HFFc6 (cell line): ENCODE data around the gene MFN2. TPM values are rescaled to one million over a fixed set of nuclear protein-coding genes. Genes with fewer than 3 reads are reported as not detected.
"Not testable (repeated sequence)": the region's sequence is repeated elsewhere in the genome, so short reads cannot be mapped to it uniquely, and the experiment has no call there.

Experiments used
- DNase-seq: peaks from one replicate; pipeline ENCODE4 v3.0.0-alpha.2; 2018
- H3K27ac Mint-ChIP-seq: 2 replicates; pipeline ENCODE4 v1.8.0; 2020; ENCODE audit warnings: mild to moderate bottlenecking, mixed read lengths
- H3K27me3 Mint-ChIP-seq: 2 replicates; pipeline ENCODE4 v1.8.0; 2021; ENCODE audit warnings: mild to moderate bottlenecking, moderate library complexity, mixed read lengths; ENCODE audit not compliant: insufficient read depth
- H3K36me3 Mint-ChIP-seq: 2 replicates; pipeline ENCODE4 v1.8.0; 2021; ENCODE audit warnings: low read depth, mixed read lengths
- H3K4me1 Mint-ChIP-seq: 2 replicates; pipeline ENCODE4 v1.8.0; 2020; ENCODE audit warnings: low read depth, mixed read lengths
- H3K4me3 Mint-ChIP-seq: 2 replicates; pipeline ENCODE4 v1.8.0; 2020; ENCODE audit warnings: mild to moderate bottlenecking, moderate library complexity, mixed read lengths
- H3K9me3 Mint-ChIP-seq: 2 replicates; pipeline ENCODE4 v1.8.0; 2020; ENCODE audit warnings: mild to moderate bottlenecking, mixed read lengths
- total RNA-seq, 6 experiments: library from RNA; stranded (reverse); fragmentation: NEBNext Ultra II Directional; extraction: Animal tissue kit (Norgen Biotek cat#: 25700); gene quantifications; 2 replicates in 1 of 6; 3 replicates in 5 of 6; pipeline ENCODE4 v1.2.3, GENCODE V29; 2021
- TF ChIP-seq, protein P1 (sequence below): fragments of 200-600 bp; sonication (generic); IDR thresholded peaks from 2 replicates; pipeline ENCODE4 v1.5.0; 2021; ENCODE audit warnings: antibody characterized with exemption, mild to moderate bottlenecking

The MFN2 gene
- total RNA-seq, 6 experiments from 2014 or later: 92.8 to 112 (median 101) TPM

DNA sequence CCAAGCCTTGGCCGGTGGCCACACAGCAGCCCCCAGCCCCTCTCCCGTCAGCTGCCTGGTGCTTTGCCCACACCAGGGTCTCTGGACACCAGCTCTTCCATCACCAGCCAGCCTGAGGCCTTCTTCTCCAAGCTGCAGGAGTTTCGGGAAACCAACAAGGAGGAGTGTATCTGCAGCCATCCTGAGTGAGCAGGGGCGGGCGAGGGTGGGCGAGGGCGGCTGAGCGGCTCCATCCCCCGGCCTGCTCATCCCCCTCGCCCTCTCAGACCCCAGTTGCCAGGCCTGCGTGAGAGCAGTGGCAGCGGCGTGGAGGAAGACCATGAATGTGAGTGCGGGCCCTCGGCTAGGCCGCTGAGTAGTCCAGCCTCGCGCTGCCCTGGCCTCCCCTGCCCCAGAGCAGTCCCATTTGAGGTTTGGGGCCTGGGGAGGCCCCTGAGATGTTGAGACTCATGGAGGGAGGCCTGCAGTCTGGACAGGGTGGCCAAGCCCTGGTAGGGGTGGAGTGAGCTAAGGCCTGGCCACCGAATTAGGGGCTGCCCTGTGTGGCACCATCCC, 48.8 kb downstream of the MFN2 start:
- no peak overlapping the region for H3K27ac Mint-ChIP-seq
- H3K27me3 Mint-ChIP-seq: no peaks in the 10 kb centered on the region
- TF ChIP-seq, protein P1, sequence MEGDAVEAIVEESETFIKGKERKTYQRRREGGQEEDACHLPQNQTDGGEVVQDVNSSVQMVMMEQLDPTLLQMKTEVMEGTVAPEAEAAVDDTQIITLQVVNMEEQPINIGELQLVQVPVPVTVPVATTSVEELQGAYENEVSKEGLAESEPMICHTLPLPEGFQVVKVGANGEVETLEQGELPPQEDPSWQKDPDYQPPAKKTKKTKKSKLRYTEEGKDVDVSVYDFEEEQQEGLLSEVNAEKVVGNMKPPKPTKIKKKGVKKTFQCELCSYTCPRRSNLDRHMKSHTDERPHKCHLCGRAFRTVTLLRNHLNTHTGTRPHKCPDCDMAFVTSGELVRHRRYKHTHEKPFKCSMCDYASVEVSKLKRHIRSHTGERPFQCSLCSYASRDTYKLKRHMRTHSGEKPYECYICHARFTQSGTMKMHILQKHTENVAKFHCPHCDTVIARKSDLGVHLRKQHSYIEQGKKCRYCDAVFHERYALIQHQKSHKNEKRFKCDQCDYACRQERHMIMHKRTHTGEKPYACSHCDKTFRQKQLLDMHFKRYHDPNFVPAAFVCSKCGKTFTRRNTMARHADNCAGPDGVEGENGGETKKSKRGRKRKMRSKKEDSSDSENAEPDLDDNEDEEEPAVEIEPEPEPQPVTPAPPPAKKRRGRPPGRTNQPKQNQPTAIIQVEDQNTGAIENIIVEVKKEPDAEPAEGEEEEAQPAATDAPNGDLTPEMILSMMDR: no peak
- peaks cover 22% of the 10 kb centered on the region; the same call in 1 of the 2 replicates for H3K36me3 Mint-ChIP-seq
- DNase-seq: no peak
- no peak overlapping the region for H3K4me3 Mint-ChIP-seq
- H3K4me1 Mint-ChIP-seq: no peaks in the 10 kb centered on the region
- H3K9me3 Mint-ChIP-seq: no peaks in the 10 kb centered on the region

DNA sequence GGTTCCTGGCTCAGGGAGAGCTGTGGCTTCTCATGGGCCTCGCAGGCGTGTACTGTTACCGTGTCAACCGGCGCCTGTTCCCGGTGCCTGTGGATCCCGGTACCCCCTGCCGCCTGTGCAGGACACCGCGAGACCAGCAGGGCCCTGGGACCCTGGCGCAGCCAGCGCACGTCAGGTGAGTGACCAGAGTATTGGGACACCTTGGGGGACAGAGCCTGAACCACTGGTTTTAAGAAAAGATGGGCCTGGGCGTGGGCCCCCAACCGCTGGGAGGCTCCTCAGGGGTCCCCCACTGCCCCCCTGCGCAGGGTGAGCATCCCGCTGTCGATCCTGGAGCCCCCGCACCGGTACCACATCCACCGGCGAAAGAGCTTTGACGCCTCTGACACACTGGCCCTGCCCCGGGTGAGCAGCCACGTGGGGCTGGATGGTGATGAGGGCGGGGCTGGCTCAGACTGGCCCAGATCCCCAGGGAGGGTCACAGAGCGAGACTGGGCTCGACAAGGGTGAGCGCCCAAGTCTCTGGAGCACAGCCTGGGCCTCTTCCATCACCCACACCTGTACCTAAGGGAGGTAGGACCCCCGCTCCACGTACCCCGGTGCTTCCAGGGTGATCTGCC, 49.6 kb downstream of the MFN2 start:
- Mint-ChIP-seq H3K27ac (no peak overlapping the region), H3K36me3 (peaks cover 14% of the 10 kb centered on the region; the same call in 1 of the 2 replicates), H3K4me3 (no peak overlapping the region), H3K4me1 (no peaks in the 10 kb centered on the region), H3K9me3 (no peaks in the 10 kb centered on the region), H3K27me3 (no peaks in the 10 kb centered on the region)
- no peak for DNase-seq
- TF ChIP-seq, protein P1: no peak

DNA sequence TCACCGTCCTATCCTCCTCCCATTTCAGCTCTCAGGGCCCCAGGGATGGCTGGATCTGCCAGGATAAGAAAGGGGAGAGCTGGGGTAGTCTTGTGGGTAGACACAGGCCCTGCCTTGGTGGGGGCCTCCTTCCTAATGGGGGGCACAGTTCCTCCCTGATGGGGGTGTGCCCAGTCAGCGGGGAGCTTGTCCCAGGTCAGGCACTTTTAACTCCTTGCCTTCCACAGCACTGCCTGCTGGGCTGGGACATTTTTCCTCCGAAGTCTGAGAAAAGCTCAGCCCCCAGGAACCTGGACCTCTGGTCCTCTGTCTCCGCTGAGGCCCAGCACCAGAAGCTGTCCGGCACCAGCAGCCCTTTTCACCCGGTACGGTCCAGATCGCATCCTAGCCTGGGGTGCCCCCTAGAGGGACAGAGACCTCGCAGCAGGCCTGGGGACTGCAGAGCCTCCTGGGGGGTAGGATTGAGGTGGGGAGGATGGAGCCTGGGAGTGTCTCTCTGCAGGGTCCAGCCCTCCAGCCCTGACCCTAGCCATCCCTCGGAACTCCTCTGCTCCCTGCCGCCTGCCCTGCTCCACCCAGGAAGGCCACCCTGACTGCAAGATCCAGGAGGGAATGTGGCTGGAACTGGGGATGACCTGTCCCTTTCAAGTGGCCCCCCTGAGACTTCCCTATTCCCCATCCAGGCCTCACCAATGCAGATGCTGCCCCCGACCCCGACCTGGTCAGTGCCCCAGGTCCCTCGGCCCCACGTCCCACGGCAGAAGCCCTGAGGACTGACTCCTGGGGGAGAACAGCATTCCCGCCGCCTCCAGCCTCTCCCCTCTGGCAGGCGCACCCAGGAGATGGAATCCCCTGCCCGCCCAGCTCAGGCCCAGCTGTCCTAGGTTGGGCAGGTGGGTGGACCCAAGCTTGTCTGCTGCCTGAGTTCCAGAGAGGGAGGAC, 51.1 kb downstream of the MFN2 start:
- Mint-ChIP-seq H3K4me1 (no peaks in the 10 kb centered on the region), H3K27ac (no peak overlapping the region), H3K36me3 (peaks cover 9% of the 10 kb centered on the region; the same call in 1 of the 2 replicates), H3K27me3 (peaks cover 2% of the 10 kb centered on the region), H3K4me3 (no peak overlapping the region), H3K9me3 (no peaks in the 10 kb centered on the region)
- no peak for DNase-seq
- TF ChIP-seq, protein P1: peak; percentile 75

DNA sequence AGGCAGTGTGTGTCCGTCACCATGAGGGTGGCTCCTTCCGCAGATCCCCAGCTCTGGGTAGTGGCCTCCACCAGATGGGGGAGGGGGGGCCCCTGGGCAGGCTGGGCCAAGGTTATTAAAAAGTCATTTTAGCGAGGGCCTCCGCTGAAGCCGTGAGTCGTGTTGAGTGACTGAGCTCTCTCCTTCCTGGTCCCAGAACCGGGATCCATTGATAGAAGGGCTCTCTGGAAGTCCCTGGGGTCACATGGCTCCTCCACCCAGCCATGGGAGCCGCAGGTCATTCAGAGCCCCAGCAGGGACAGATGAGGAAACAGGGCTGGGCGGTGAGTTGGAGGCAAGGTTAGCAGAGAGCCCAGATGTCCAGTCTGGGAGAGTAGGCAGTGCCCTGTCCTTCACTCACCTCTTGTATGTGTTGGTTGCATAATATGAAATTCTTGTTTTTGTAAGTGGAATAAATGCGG, 51.9 kb downstream of the MFN2 start:
- H3K36me3 Mint-ChIP-seq: peaks cover 5% of the 10 kb centered on the region; the same call in 1 of the 2 replicates
- H3K27ac Mint-ChIP-seq: no peak overlapping the region
- H3K9me3 Mint-ChIP-seq: no peaks in the 10 kb centered on the region
- peaks cover 3% of the 10 kb centered on the region for H3K27me3 Mint-ChIP-seq
- H3K4me1 Mint-ChIP-seq: no peaks in the 10 kb centered on the region
- TF ChIP-seq, protein P1: no peak
- no peak for DNase-seq
- no peak overlapping the region for H3K4me3 Mint-ChIP-seq

DNA sequence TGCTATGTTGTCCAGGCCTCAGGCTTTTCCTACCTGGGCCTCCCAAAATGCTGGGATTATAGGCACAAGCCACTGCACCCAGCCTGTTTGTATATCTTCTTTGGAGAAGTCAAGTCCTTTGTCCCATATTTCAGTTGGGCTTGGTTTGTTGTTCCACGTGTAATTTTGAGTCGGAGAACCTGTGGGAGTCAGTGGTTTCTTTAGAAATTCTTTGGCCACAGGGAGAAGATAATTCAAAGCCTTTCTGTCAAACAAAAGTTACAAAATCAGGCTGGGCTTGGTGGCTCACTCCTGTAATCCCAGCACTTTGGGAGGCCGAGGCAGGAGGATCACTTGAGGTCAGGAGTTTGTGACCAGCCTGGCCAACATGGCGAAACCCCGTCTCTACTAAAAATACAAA, 53.2 kb downstream of the MFN2 start:
- H3K36me3 Mint-ChIP-seq, DNase-seq, H3K4me3 Mint-ChIP-seq, H3K27me3 Mint-ChIP-seq, H3K27ac Mint-ChIP-seq, H3K9me3 Mint-ChIP-seq, H3K4me1 Mint-ChIP-seq: not testable (repeated sequence)
